ENCODE results near the gene LILRA6.
"Not testable (repeated sequence)": the region's sequence is repeated elsewhere in the genome, so short reads cannot be mapped to it uniquely, and the experiment has no call there.

LILRA6 gene

GRCh38 chr19:54254195-54254906 is 11.8 kb upstream of the LILRA6 start:
- no peaks in the 10 kb centered on the region for H3K36me3 Mint-ChIP-seq
- no peaks in the 10 kb centered on the region for H3K4me1 Mint-ChIP-seq
- no peaks in the 10 kb centered on the region for H3K9me3 Mint-ChIP-seq
- peaks cover 11% of the 10 kb centered on the region for H3K27me3 Mint-ChIP-seq
- H3K27ac Mint-ChIP-seq: no peak overlapping the region
- DNase-seq (ENCODE audit: low spot score in 2 of 2): no peak
- ATAC-seq (ENCODE audit: low read depth): no peak
- no peak overlapping the region for H3K4me3 Mint-ChIP-seq

- Mint-ChIP-seq H3K4me3 (no peak overlapping the region), H3K4me1 (no peaks in the 10 kb centered on the region), H3K27me3 (peaks cover 11% of the 10 kb centered on the region), H3K36me3 (no peaks in the 10 kb centered on the region), H3K27ac (no peak overlapping the region), H3K9me3 (no peaks in the 10 kb centered on the region)
- DNase-seq (ENCODE audit: low spot score in 2 of 2) (no peak), ATAC-seq (ENCODE audit: low read depth) (no peak)
Measured at GRCh38 chr19:54253331-54254194, 11.0 kb upstream of the LILRA6 start.

GRCh38 chr19:54252845-54253244 is 10.3 kb upstream of the LILRA6 start:
- H3K4me3 Mint-ChIP-seq: no peak overlapping the region
- no peak overlapping the region for H3K27ac Mint-ChIP-seq
- H3K4me1 Mint-ChIP-seq: peaks cover 4% of the 10 kb centered on the region
- no peak for DNase-seq (ENCODE audit: low spot score in 2 of 2)
- peaks cover 10% of the 10 kb centered on the region for H3K27me3 Mint-ChIP-seq
- no peak for ATAC-seq (ENCODE audit: low read depth)
- no peaks in the 10 kb centered on the region for H3K9me3 Mint-ChIP-seq
- H3K36me3 Mint-ChIP-seq: no peaks in the 10 kb centered on the region

- Mint-ChIP-seq H3K9me3 (no peaks in the 10 kb centered on the region), H3K27me3 (peaks cover 12% of the 10 kb centered on the region), H3K36me3 (no peaks in the 10 kb centered on the region), H3K27ac (no peak overlapping the region), H3K4me1 (peaks cover 8% of the 10 kb centered on the region), H3K4me3 (no peak overlapping the region)
- DNase-seq (ENCODE audit: low spot score in 2 of 2): no peak
- no peak for ATAC-seq (ENCODE audit: low read depth)
Measured at GRCh38 chr19:54252243-54252642, 9.7 kb upstream of the LILRA6 start.

GRCh38 chr19:54248016-54248601 is 5.5 kb upstream of the LILRA6 start:
- H3K4me3 Mint-ChIP-seq: no peak overlapping the region
- peaks cover 8% of the 10 kb centered on the region for H3K4me1 Mint-ChIP-seq
- ATAC-seq (ENCODE audit: low read depth) (peak; percentile 58), DNase-seq (ENCODE audit: low spot score in 2 of 2) (no peak)
- H3K36me3 Mint-ChIP-seq: no peaks in the 10 kb centered on the region
- peaks cover 13% of the 10 kb centered on the region for H3K27me3 Mint-ChIP-seq
- no peaks in the 10 kb centered on the region for H3K9me3 Mint-ChIP-seq
- peak overlapping the region; percentile 53 for H3K27ac Mint-ChIP-seq

- Mint-ChIP-seq H3K36me3 (no peaks in the 10 kb centered on the region), H3K4me1 (peaks cover 8% of the 10 kb centered on the region), H3K9me3 (no peaks in the 10 kb centered on the region), H3K27ac (no peak overlapping the region), H3K27me3 (peaks cover 10% of the 10 kb centered on the region), H3K4me3 (peak overlapping the region; percentile 27)
- no peak for ATAC-seq (ENCODE audit: low read depth)
- no peak for DNase-seq (ENCODE audit: low spot score in 2 of 2)
Measured at GRCh38 chr19:54247106-54247930, 4.7 kb upstream of the LILRA6 start.

GRCh38 chr19:54245936-54246335 is 3.3 kb upstream of the LILRA6 start:
- DNase-seq (ENCODE audit: low spot score in 2 of 2) (no peak), ATAC-seq (ENCODE audit: low read depth) (no peak)
- Mint-ChIP-seq H3K27me3 (peaks cover 13% of the 10 kb centered on the region), H3K36me3 (no peaks in the 10 kb centered on the region), H3K4me3 (no peak overlapping the region), H3K27ac (no peak overlapping the region), H3K4me1 (peaks cover 8% of the 10 kb centered on the region), H3K9me3 (no peaks in the 10 kb centered on the region)

- peaks cover 16% of the 10 kb centered on the region for H3K27me3 Mint-ChIP-seq
- H3K4me1 Mint-ChIP-seq, H3K9me3 Mint-ChIP-seq: not testable (repeated sequence)
Measured at GRCh38 chr19:54243809-54244208, 1.2 kb upstream of the LILRA6 start.

GRCh38 chr19:54242234-54242633 is 356 bp downstream of the LILRA6 start:
- not testable (repeated sequence) for H3K4me3 Mint-ChIP-seq; H3K36me3 Mint-ChIP-seq; H3K4me1 Mint-ChIP-seq; ATAC-seq (ENCODE audit: low read depth); DNase-seq (ENCODE audit: low spot score in 2 of 2); H3K9me3 Mint-ChIP-seq; H3K27ac Mint-ChIP-seq
- peaks cover 12% of the 10 kb centered on the region for H3K27me3 Mint-ChIP-seq

More at GRCh38 chr19:54243809-54244208, 1.2 kb upstream of the LILRA6 start:
- not testable (repeated sequence) for DNase-seq (ENCODE audit: low spot score in 2 of 2); H3K4me3 Mint-ChIP-seq; ATAC-seq (ENCODE audit: low read depth); H3K27ac Mint-ChIP-seq; H3K36me3 Mint-ChIP-seq

GRCh38 chr19:54240372-54241336 is 1.9 kb downstream of the LILRA6 start:
- H3K9me3 Mint-ChIP-seq; DNase-seq (ENCODE audit: low spot score in 2 of 2); H3K4me3 Mint-ChIP-seq; H3K4me1 Mint-ChIP-seq; H3K27ac Mint-ChIP-seq; ATAC-seq (ENCODE audit: low read depth); H3K36me3 Mint-ChIP-seq: not testable (repeated sequence)
- peaks cover 12% of the 10 kb centered on the region for H3K27me3 Mint-ChIP-seq

GRCh38 chr19:54239491-54240371 is 2.9 kb downstream of the LILRA6 start:
- not testable (repeated sequence) for H3K36me3 Mint-ChIP-seq; H3K4me3 Mint-ChIP-seq; H3K9me3 Mint-ChIP-seq; DNase-seq (ENCODE audit: low spot score in 2 of 2); ATAC-seq (ENCODE audit: low read depth); H3K27ac Mint-ChIP-seq; H3K4me1 Mint-ChIP-seq
- H3K27me3 Mint-ChIP-seq: peaks cover 12% of the 10 kb centered on the region

GRCh38 chr19:54233941-54234340 is 8.6 kb downstream of the LILRA6 start:
- no peak for ATAC-seq (ENCODE audit: low read depth)
- no peak for DNase-seq (ENCODE audit: low spot score in 2 of 2)
- Mint-ChIP-seq H3K27me3 (peaks cover 8% of the 10 kb centered on the region), H3K4me3 (no peak overlapping the region), H3K36me3 (no peaks in the 10 kb centered on the region), H3K9me3 (peaks cover 1% of the 10 kb centered on the region), H3K4me1 (no peaks in the 10 kb centered on the region), H3K27ac (no peak overlapping the region)
